NOMO-1 treated with dmso at 0.1 percent for 144 hours (cell line): ENCODE measurements around the gene CYP26A1.
"Not testable (repeated sequence)": the region's sequence is repeated elsewhere in the genome, so short reads cannot be mapped to it uniquely, and the experiment has no call there.

Experiments used
- DNase-seq: peaks from one replicate; lab custom pipeline; 2025; ENCODE audit not compliant: unreplicated experiment; lab: John Stamatoyannopoulos, UW

Gene CYP26A1

GRCh38 chr10:93077860-93078337 lies 4.2 kb downstream of the CYP26A1 start:
- DNase-seq, result no peak

- no peak for DNase-seq
Observed at GRCh38 chr10:93079663-93080349, 6.1 kb downstream of the CYP26A1 start.

- no peak for DNase-seq
Observed at GRCh38 chr10:93080350-93081046, 6.8 kb downstream of the CYP26A1 start.

- DNase-seq, result no peak
Observed at GRCh38 chr10:93081318-93081717, 7.6 kb downstream of the CYP26A1 start.

GRCh38 chr10:93081834-93082233 lies 8.1 kb downstream of the CYP26A1 start:
- DNase-seq, result no peak

- no peak for DNase-seq
Observed at GRCh38 chr10:93083743-93084539, 10.2 kb downstream of the CYP26A1 start.

- DNase-seq, result no peak
Observed at GRCh38 chr10:93085272-93085859, 11.7 kb downstream of the CYP26A1 start.

- no peak for DNase-seq
Observed at GRCh38 chr10:93086289-93086688, 12.6 kb downstream of the CYP26A1 start.

- DNase-seq, result no peak
Observed at GRCh38 chr10:93087846-93088245, 14.2 kb downstream of the CYP26A1 start.

- DNase-seq, result no peak
Observed at GRCh38 chr10:93088466-93088865, 14.8 kb downstream of the CYP26A1 start.

GRCh38 chr10:93090619-93091018 lies 16.9 kb downstream of the CYP26A1 start:
- no peak for DNase-seq

GRCh38 chr10:93091960-93092359 lies 18.3 kb downstream of the CYP26A1 start:
- DNase-seq, result no peak

- no peak for DNase-seq
Observed at GRCh38 chr10:93095225-93095624, 21.5 kb downstream of the CYP26A1 start.

GRCh38 chr10:93096901-93097300 lies 23.2 kb downstream of the CYP26A1 start:
- DNase-seq, result no peak

- DNase-seq, result no peak
Observed at GRCh38 chr10:93097386-93097785, 23.7 kb downstream of the CYP26A1 start.

- no peak for DNase-seq
Observed at GRCh38 chr10:93098816-93099215, 25.1 kb downstream of the CYP26A1 start.

- DNase-seq, result no peak
Observed at GRCh38 chr10:93099670-93100069, 26.0 kb downstream of the CYP26A1 start.

- DNase-seq, result not testable (repeated sequence)
Observed at GRCh38 chr10:93101148-93101547, 27.5 kb downstream of the CYP26A1 start.

GRCh38 chr10:93103953-93104352 lies 30.3 kb downstream of the CYP26A1 start:
- no peak for DNase-seq

- no peak for DNase-seq
Observed at GRCh38 chr10:93106631-93107072, 33.0 kb downstream of the CYP26A1 start.

GRCh38 chr10:93110472-93111146 lies 36.9 kb downstream of the CYP26A1 start:
- DNase-seq, result no peak
